Left cardiac atrium (tissue), 4 donors: Measurements from ENCODE around the gene BOC. TPM values are rescaled to one million over a fixed set of nuclear protein-coding genes. Genes with fewer than 3 reads are reported as not detected.

ENCODE experiments used
- ATAC-seq, 2 donors: fragments of 200-7000 bp; cut with Tn5 transposase; one replicate each; pipeline ENCODE4 v1.9.1; 2020; ENCODE audit warnings: mild to moderate bottlenecking in 2 of 2, moderate library complexity in 2 of 2
- DNase-seq: peaks from one replicate; pipeline ENCODE4 v3.0.0-alpha.2; 2020
- intact Hi-C, 2 donors: fragments of 100-400 bp; cut with DNase I; formaldehyde crosslinking; loops; one replicate each; pipeline versions ENCODE4 v1.14.1 to v1.15.1; 2022 to 2023
- total RNA-seq, 2 donors: library from RNA; stranded (reverse); fragmentation: NEBNext Ultra II Directional; extraction: Animal tissue kit (Norgen Biotek cat#: 25700); gene quantifications; one replicate each; pipeline ENCODE4 v1.2.1, GENCODE V29; 2021
- donor health status: DM: no; HTN: yes; CAD: no.
- donor health status: DM: no; HTN: yes; CAD: no; lungs with severe emphysema.
- donor health status: DM: yes; HTN: yes; CAD: no.
- donor health status: Dilated cardiomyopathy.

The BOC gene
- total RNA-seq, 2 donors from 2014 or later, result 14.5 to 16.3 TPM

DNA sequence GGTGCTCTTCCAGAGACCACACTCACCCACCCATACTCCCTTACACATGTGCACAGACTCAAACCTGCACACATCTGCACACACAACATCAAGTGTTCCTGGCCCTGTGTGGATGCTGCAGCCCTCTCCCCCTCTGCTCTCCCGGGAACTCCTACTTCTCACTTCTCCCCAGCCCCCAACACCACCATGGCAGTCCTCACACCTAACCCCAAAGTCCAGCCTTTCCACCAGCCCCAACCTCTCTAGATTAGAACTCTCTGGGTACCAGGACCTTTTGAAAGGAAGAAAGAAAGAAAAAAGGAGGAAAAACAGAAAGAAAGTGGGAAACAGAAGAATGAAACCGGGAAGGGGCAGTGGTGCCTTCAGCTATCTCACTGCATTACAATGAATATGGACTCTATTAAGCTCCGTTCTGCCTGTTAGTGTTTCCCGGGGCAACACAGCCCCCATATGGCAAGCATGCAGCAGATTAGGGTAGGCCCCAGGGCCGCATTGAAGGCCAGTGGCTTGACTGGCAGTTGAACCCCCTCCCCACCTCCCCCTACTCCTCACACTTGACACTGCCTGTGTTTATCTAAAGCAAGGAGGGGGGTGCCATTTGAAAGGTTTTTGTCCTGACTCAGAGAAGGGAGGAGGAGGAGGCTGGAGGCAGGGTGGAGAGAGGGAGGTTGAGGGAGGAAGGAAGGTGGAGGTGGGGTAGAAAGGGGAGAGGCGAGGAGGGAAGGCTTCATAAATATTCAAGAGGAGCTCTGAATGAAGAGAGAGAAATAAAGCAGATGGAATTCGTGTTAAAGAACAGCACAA is 30.1 kb downstream of the BOC start:
- DNase-seq (no peak), ATAC-seq (peak; percentile 35 to 82)
- intact Hi-C loops, result no loop called here

GRCh38 chr3:113242096-113242581 is 30.8 kb downstream of the BOC start:
- ATAC-seq (peak in 1 of 2 donors; percentile 54), DNase-seq (no peak)
- intact Hi-C loops, result no loop called here

DNA sequence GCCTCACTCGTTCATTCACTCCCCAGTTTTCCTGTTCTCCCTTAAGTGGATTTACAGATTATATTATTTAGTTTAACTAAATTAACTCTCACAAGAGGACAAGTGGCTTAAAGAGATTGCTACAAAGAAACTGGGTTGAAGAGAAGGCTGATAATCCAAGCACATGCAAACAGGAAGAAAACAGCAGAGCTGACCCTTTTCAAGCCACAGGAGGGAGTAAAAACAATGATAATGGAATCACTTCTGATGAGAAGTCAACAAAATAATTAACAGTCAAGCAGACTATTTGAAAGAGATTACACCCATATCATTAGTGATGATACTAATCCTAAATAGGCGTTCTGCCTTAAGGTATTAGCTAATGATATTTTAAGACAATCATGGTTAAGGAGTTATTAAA is 31.7 kb downstream of the BOC start:
- ATAC-seq, result no peak
- intact Hi-C loops, result no loop called here
- no peak for DNase-seq

DNA sequence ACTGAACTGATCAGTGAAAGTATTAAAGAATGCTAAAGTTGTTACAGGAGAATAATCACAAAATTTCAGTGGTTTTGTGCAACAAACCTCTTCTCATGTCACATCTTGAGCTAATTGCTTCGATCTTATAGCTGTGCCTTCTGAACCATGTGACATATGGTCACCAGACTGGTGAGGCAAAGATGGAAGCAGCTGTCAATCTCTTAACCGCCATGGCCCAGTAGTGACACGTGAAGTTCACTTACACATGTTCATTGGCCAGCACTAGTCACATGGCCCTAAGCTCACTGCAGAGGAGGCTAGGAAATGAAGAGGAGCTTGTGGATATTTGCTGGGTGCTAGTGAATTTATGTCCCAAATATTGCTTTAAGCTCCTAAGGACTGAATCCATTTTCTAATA is 32.5 kb downstream of the BOC start:
- DNase-seq (no peak), ATAC-seq (no peak)
- intact Hi-C loops, result no loop called here

GRCh38 chr3:113245761-113246161 is 34.4 kb downstream of the BOC start:
- intact Hi-C loops, result no loop called here
- peak; percentile 50 for DNase-seq
- ATAC-seq, result peak in 1 of 2 donors; percentile 27

DNA sequence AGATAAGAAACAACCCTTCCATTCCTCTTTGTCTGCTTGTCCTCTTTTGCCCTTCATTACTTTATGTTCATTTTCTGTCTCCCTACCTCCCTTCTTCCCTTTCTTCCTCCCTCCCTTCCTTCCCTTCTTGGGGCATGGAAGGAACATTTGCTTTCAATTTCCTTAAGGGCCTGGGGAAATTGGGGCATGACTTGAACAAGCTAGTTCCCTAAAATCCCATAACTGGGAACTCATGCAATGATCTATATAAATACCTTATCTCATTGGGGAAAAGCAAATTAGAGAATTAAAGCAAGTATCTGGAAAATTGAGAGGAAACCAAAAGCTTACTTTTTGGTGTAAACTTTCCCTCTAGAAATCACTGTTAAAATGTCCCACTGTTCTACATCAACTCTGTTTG is 35.7 kb downstream of the BOC start:
- no peak for DNase-seq
- ATAC-seq, result no peak
- intact Hi-C loops, result no loop called here

- ATAC-seq (peak; percentile 10 to 56), DNase-seq (no peak)
- intact Hi-C loops, result no loop called here
Observed at GRCh38 chr3:113247675-113248458, 36.5 kb downstream of the BOC start.

DNA sequence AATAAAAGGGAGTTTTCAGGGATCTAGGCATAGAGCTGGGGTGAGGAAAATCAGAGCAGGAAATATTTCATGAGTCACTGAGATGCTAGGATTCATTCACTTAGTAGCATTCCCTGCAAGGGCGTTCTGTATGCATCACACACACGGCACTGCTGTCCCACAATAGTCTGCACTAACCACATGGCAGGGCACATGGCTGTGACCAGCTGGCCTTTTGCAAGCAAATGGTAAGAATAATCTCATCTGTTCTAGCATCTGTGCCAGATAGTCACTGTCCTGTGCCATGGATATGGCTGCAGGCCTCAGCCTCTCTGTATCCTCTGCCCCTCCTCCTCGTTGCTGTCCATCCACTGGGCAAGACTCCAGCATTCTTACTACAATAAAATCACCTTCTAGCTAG is 37.8 kb downstream of the BOC start:
- no peak for DNase-seq
- ATAC-seq, result peak in 1 of 2 donors; percentile 87
- intact Hi-C loops, result no loop called here

- ATAC-seq (no peak), DNase-seq (no peak)
- intact Hi-C loops, result no loop called here
Observed at GRCh38 chr3:113249601-113250000, 38.2 kb downstream of the BOC start.

GRCh38 chr3:113250566-113250965 is 39.2 kb downstream of the BOC start:
- ATAC-seq (no peak), DNase-seq (no peak)
- intact Hi-C loops, result no loop called here

- intact Hi-C loops, result no loop called here
- ATAC-seq (no peak), DNase-seq (no peak)
Observed at GRCh38 chr3:113251817-113252216, 40.5 kb downstream of the BOC start.

DNA sequence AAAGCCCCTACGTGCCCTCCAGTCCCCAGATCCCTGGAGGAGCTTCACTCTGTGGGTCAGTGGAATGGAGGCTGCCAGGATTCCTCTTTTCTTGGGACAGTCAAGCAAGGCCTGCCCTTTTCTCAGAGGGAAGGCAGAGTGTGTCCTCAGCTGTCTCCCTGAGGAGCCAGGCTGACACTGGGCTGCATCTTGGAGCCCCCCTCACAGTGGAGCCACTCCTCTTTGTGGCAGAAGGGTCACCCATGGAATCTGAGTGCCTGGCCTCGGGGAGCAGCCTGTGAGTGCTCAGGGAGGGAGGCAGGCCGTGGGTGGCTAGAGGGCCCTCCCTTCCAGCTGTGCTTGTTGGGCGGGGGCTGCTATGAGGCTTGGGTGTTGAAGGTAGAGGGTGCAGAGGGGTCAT is 41.2 kb downstream of the BOC start:
- intact Hi-C loops, result no loop called here
- ATAC-seq (no peak), DNase-seq (no peak)

DNA sequence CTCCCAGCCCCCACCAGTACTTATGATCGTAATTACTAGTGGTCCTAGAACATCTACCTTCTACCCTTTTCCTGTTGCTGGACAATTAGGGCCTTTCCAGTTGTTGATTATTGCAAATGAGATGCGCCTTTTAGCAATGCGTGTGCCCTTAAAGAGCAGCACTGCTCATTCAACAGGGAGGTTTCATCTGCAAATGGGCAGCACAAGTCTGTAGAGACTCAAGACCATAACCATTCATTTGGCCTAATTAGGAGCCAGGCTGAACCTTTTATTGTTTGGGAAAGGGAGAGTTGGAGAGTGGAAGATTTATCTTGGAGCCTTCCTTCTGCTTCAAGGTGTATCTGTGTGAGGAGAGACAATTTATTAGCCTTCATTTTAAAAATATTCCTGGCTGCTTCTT is 42.3 kb downstream of the BOC start:
- no peak for DNase-seq
- no peak for ATAC-seq
- intact Hi-C loops, result no loop called here

- ATAC-seq, result peak; percentile 60 to 77
- no peak for DNase-seq
- intact Hi-C loops, result no loop called here
Observed at GRCh38 chr3:113254171-113254947, 43.0 kb downstream of the BOC start.

DNA sequence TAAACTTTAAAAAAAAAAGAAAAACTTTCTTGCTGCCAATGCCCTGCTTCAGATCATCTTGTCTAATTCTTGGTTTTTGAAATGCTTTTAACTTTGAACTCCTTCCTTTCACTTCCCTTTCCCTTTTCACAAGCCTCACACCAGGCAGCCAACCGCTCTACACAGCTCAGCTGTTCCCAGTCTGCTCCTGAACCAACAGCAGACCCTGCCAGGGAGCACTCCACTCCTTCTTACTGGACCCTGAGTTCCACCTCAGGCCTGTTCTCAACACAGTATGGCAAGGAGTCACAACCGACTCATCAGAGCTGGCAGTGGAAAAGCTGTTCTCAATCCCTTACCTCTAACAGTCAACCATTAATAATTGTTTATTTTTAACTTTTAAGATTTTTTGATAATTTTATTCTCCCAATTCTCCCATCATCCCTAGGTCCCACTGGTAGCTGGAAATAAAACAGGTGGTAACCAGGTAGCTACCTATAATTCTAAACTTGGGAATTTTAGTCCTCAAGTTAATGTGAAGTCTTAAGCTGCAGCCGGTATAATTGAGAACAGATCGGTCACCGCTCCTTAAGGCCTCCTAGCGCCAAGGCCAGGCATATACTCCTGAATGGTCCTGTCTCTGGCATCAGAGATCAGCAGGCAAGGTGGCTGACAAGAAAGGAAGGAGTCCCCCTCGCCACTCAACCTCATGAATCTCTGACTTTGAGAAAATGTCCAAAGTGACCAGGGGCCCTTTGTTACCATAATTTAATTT is 43.9 kb downstream of the BOC start:
- no peak for DNase-seq
- intact Hi-C loops, result no loop called here
- peak in 1 of 2 donors; percentile 81 for ATAC-seq

DNA sequence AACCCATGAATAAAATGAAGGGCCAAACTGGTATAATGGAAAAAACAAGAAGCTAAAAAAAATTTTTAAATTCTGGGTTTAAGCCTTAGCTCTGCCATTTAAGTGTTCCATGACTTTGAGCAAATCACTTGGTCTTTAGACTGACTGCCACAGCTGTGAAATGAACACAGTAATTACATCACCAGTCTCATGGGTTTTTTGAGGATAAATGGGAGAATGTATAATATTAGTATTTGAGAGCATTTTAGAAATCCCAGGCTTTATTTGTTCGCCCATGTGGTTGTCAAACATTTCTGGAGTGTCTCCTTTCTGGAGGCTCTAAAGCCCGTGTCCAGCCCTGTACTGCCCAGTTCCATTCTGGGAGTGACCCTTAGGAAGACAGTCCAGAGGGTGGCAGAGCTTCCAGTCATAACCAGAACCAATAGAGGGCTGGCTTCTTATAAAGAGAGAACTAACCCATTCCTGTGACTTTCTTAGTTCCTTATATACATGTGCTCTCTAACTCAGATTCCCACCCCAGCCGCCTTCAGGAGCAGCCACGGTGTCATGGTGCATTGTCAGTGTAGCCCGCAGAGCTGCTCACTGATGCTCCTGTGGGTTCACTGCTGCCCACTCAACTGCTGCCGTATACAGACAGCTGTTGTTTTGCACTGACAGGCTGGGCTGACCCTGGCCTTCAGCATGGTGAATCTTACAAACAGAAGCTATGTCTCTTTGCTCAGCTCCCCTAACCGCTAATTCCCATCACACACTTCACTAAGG is 44.7 kb downstream of the BOC start:
- DNase-seq (no peak), ATAC-seq (no peak)
- intact Hi-C loops, result no loop called here

DNA sequence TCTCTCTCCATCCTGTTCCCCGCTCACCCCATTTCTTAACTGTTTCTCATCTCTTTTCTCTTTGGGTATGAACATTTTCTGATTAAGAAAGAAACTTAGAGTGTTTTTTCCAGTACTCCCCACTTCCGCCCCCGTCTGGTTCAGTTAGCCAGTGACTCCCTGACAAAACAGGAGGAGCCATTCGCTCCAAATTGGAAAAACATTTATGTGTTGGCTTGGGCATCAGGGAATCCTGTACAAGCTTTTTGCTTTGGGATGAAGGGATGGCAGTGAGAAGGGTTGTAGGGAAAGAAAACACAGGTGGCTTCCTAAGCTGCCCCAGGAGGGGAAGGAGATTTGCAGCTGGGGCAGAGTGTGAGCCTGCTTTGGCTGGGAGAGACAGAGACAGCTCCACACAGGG is 47.0 kb downstream of the BOC start:
- DNase-seq, result no peak
- intact Hi-C loops, result no loop called here
- ATAC-seq, result no peak

DNA sequence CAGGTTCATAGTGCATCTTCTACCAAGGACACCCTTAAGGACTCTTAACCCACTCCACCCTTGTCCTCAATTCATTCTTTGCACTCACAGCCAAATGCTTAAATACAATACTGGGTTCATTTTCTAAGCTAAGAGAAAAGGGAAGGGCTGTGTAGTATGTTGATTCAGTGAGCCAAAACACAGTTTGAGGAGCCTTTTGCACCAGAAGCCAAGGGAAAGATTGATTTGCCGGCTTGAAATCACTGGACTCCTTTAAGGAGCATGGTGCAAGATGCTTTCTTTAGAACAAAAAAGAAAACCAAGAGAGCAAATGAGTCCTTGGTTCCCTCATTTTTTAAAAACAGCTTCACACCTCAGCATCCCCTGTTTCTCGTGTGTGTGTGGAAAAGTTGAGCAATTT is 47.8 kb downstream of the BOC start:
- DNase-seq, result no peak
- intact Hi-C loops, result no loop called here
- ATAC-seq, result no peak
